GM23338 (cell line): ENCODE results near the gene DYRK1A.

Experiments
- CREB1 ChIP-seq: fragments of 250-450 bp; sonication (Bioruptor Pico); IDR thresholded peaks from 2 replicates; pipeline ENCODE4 v1.5.0; 2020; ENCODE audit warnings: low read depth, mild to moderate bottlenecking, moderate library complexity
- CTCF ChIP-seq, 2 experiments: fragments of 200-600 bp in 1 of 2; sonication (generic) in 1 of 2; conservative IDR thresholded peaks; 2 replicates each; pipeline versions ENCODE4 v1.5.1 to v1.6.1; 2016 to 2017; ENCODE audit warnings: antibody characterized with exemption in 2 of 2, low read depth in 2 of 2, mild to moderate bottlenecking in 2 of 2, moderate library complexity in 1 of 2
- EZH2 ChIP-seq: fragments of 200-600 bp; sonication (generic); IDR thresholded peaks from one replicate; pipeline ENCODE4 v1.8.0; 2017; ENCODE audit warnings: antibody characterized with exemption, mild to moderate bottlenecking, low read depth; ENCODE audit not compliant: unreplicated experiment
- EZH2phosphoT487 ChIP-seq: fragments of 200-600 bp; sonication (generic); IDR thresholded peaks from one replicate; pipeline ENCODE4 v1.8.1; 2018; ENCODE audit warnings: antibody characterized with exemption; ENCODE audit not compliant: unreplicated experiment
- JUNB ChIP-seq: IDR thresholded peaks from one replicate; pipeline ENCODE4 v1.6.1; 2016; ENCODE audit warnings: antibody characterized with exemption; ENCODE audit not compliant: unreplicated experiment
- NANOG ChIP-seq: IDR thresholded peaks from 2 replicates; pipeline ENCODE4 v1.6.1; 2016; ENCODE audit warnings: antibody characterized with exemption, borderline replicate concordance
- POLR2AphosphoS5 ChIP-seq: IDR thresholded peaks from 2 replicates; pipeline ENCODE4 v1.6.1; 2016; ENCODE audit warnings: antibody characterized with exemption, low read depth
- REST ChIP-seq: IDR thresholded peaks from one replicate; pipeline ENCODE4 v1.6.1; 2018; ENCODE audit warnings: antibody characterized with exemption; ENCODE audit not compliant: unreplicated experiment
- STAT1 ChIP-seq: IDR thresholded peaks from one replicate; pipeline ENCODE4 v1.6.1; 2016; ENCODE audit warnings: antibody characterized with exemption; ENCODE audit not compliant: unreplicated experiment
- ZNF114 ChIP-seq: fragments of 250-450 bp; sonication (Bioruptor Pico); IDR thresholded peaks from 2 replicates; pipeline ENCODE4 v1.5.0; 2020; ENCODE audit warnings: mild to moderate bottlenecking, moderate library complexity
- ZNF331 ChIP-seq: fragments of 250-450 bp; sonication (Bioruptor Pico); IDR thresholded peaks from 2 replicates; pipeline ENCODE4 v1.5.0; 2020; ENCODE audit warnings: low read depth, mild to moderate bottlenecking, moderate library complexity
- ZNF462 ChIP-seq: fragments of 250-450 bp; sonication (Bioruptor Pico); IDR thresholded peaks from 2 replicates; pipeline ENCODE4 v1.5.0; 2020; ENCODE audit warnings: mild to moderate bottlenecking, moderate library complexity
- TF ChIP-seq, protein P1 (sequence below): IDR thresholded peaks from 2 replicates; pipeline ENCODE4 v1.6.1; 2016; ENCODE audit warnings: antibody characterized with exemption

GRCh38 chr21:37547615-37548200, 181.1 kb downstream of the DYRK1A start:
- TF ChIP-seq CTCF (conservative IDR thresholded peaks at IDR 0.05; ENCODE audit: low read depth in 2 of 2): no peak
- TF ChIP-seq EZH2phosphoT487: no peak
- TF ChIP-seq ZNF462 (CRISPR knock-in tag): no peak
- no peak for TF ChIP-seq POLR2AphosphoS5
- no peak for TF ChIP-seq CREB1 (CRISPR knock-in tag)
- no peak for TF ChIP-seq REST
- no peak for TF ChIP-seq EZH2
- TF ChIP-seq, protein P1, sequence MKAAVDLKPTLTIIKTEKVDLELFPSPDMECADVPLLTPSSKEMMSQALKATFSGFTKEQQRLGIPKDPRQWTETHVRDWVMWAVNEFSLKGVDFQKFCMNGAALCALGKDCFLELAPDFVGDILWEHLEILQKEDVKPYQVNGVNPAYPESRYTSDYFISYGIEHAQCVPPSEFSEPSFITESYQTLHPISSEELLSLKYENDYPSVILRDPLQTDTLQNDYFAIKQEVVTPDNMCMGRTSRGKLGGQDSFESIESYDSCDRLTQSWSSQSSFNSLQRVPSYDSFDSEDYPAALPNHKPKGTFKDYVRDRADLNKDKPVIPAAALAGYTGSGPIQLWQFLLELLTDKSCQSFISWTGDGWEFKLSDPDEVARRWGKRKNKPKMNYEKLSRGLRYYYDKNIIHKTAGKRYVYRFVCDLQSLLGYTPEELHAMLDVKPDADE: no peak
- no peak for TF ChIP-seq ZNF331
- TF ChIP-seq JUNB: no peak
- TF ChIP-seq STAT1: no peak
- no peak for TF ChIP-seq NANOG
- TF ChIP-seq ZNF114 (CRISPR knock-in tag): no peak
